Fibroblast of lung (primary cell): Measurements from ENCODE around the gene SH3BP2. TPM values are rescaled to one million over a fixed set of nuclear protein-coding genes. Genes with fewer than 3 reads are reported as not detected.

ENCODE experiments used
- DNase-seq, 2 donors: peaks; one replicate each; pipeline versions ENCODE4 v3.0.0 to v3.0.0-alpha.2; 2010; ENCODE audit warnings: low read depth in 2 of 2
- H2AFZ ChIP-seq: 2 replicates; pipeline ENCODE4 v1.5.1; 2012; ENCODE audit warnings: low read length, control low read depth, inconsistent platforms
- H3K27ac ChIP-seq: 2 replicates; pipeline ENCODE4 v1.5.1; 2011; ENCODE audit warnings: low read length, control low read depth; ENCODE audit not compliant: insufficient read depth
- H3K27me3 ChIP-seq: 2 replicates; pipeline ENCODE4 v1.5.1; 2011; ENCODE audit warnings: mild to moderate bottlenecking, low read length; ENCODE audit not compliant: control insufficient read depth, insufficient read depth
- H3K36me3 ChIP-seq: 2 replicates; pipeline ENCODE4 v1.5.1; 2011; ENCODE audit warnings: low read length; ENCODE audit not compliant: control insufficient read depth, insufficient read depth
- H3K4me1 ChIP-seq: 2 replicates; pipeline ENCODE4 v1.5.1; 2011; ENCODE audit warnings: low read length; ENCODE audit not compliant: control insufficient read depth, insufficient read depth; ENCODE audit errors: extremely low read depth
- H3K4me2 ChIP-seq: 2 replicates; pipeline ENCODE4 v1.5.1; 2011; ENCODE audit warnings: low read length, control low read depth; ENCODE audit not compliant: insufficient read depth; ENCODE audit errors: extremely low read depth
- H3K4me3 ChIP-seq, 4 experiments: fragments of 200-600 bp in 1 of 4; sonication (generic) in 1 of 4; replicated peaks in 1 of 4; 2 replicates each; pipeline ENCODE4 v1.5.1; 2011 to 2016; ENCODE audit warnings: low read length in 4 of 4, low read depth in 3 of 4, mild to moderate bottlenecking in 3 of 4, control low read depth in 2 of 4, inconsistent platforms in 1 of 4, mixed read lengths in 1 of 4; ENCODE audit not compliant: insufficient read depth in 1 of 4; ENCODE audit errors: control extremely low read depth in 1 of 4
- H3K79me2 ChIP-seq: 2 replicates; pipeline ENCODE4 v1.5.1; 2012; ENCODE audit warnings: mild to moderate bottlenecking, low read length, inconsistent platforms; ENCODE audit not compliant: control insufficient read depth, insufficient read depth
- H3K9ac ChIP-seq: 2 replicates; pipeline ENCODE4 v1.5.1; 2011; ENCODE audit warnings: mild to moderate bottlenecking, low read length, control low read depth; ENCODE audit not compliant: insufficient read depth
- H3K9me3 ChIP-seq: 2 replicates; pipeline ENCODE4 v1.5.1; 2012; ENCODE audit warnings: low read depth, low read length; ENCODE audit not compliant: control insufficient read depth, insufficient read depth
- H4K20me1 ChIP-seq: 2 replicates; pipeline ENCODE4 v1.5.1; 2011; ENCODE audit warnings: low read length; ENCODE audit not compliant: control insufficient read depth, insufficient read depth; ENCODE audit errors: extremely low read depth
- CTCF ChIP-seq, 2 donors: IDR thresholded peaks in 1 of 2; conservative IDR thresholded peaks in 1 of 2; 1 replicate in 1 of 2; 2 replicates in 1 of 2; pipeline ENCODE4 v1.5.1; 2011 to 2012; ENCODE audit warnings: low read length in 2 of 2, control low read depth in 1 of 2, inconsistent platforms in 1 of 2, low read depth in 1 of 2, mild to moderate bottlenecking in 1 of 2
- EZH2 ChIP-seq: IDR thresholded peaks from 2 replicates; pipeline ENCODE4 v1.5.1; 2012; ENCODE audit warnings: low read length, control low read depth, mild to moderate bottlenecking; ENCODE audit errors: missing control alignments
- polyA plus RNA-seq, 2 donors: library from polyadenylated mRNA; depleted of rRNA in 1 of 2; stranded (reverse) in 1 of 2; unstranded in 1 of 2; fragments of >200 nt; gene quantifications; 2 replicates each; pipeline ENCODE4 v1.2.1, GENCODE V29; 2011 to 2012; ENCODE audit warnings: missing spikeins in 1 of 2
- total RNA-seq: library from RNA; depleted of rRNA; stranded (reverse); fragments of >200 nt; gene quantifications from 2 replicates; pipeline ENCODE4 v1.2.1, GENCODE V29; 2014

SH3BP2 gene
- total and polyA plus RNA-seq, 2 donors (not counting 1 experiment from before 2014, with no cell fraction given): 8.6 to 14.1 TPM

GRCh38 chr4:2767705-2768074 is 25.2 kb upstream of the SH3BP2 start:
- no peaks in the 10 kb centered on the region for H4K20me1 ChIP-seq
- H3K36me3 ChIP-seq: no peaks in the 10 kb centered on the region
- no peaks in the 10 kb centered on the region for H3K9me3 ChIP-seq
- H2AFZ ChIP-seq: no peak overlapping the region
- H3K79me2 ChIP-seq: no peaks in the 10 kb centered on the region
- H3K27ac ChIP-seq: no peak overlapping the region
- H3K4me2 ChIP-seq: no peak overlapping the region
- TF ChIP-seq CTCF (conservative IDR thresholded peaks at IDR 0.05 in 1 of 2, IDR thresholded peaks at IDR 0.05 in 1 of 2; ENCODE audit: low read depth in 1 of 2, low read length in 2 of 2) (no peak), EZH2 (no peak)
- no peak overlapping the region for H3K9ac ChIP-seq
- peaks cover 3% of the 10 kb centered on the region for H3K4me1 ChIP-seq
- no peak for DNase-seq
- no peak overlapping the region for H3K4me3 ChIP-seq
- no peaks in the 10 kb centered on the region for H3K27me3 ChIP-seq

- H3K79me2 ChIP-seq: no peaks in the 10 kb centered on the region
- H4K20me1 ChIP-seq: no peaks in the 10 kb centered on the region
- no peak for DNase-seq
- no peaks in the 10 kb centered on the region for H3K9me3 ChIP-seq
- no peaks in the 10 kb centered on the region for H3K36me3 ChIP-seq
- TF ChIP-seq CTCF (conservative IDR thresholded peaks at IDR 0.05 in 1 of 2, IDR thresholded peaks at IDR 0.05 in 1 of 2; ENCODE audit: low read depth in 1 of 2, low read length in 2 of 2): no peak
- no peak for TF ChIP-seq EZH2
- no peak overlapping the region for H3K4me2 ChIP-seq
- H3K27me3 ChIP-seq: no peaks in the 10 kb centered on the region
- H3K4me1 ChIP-seq: peaks cover 3% of the 10 kb centered on the region
- no peak overlapping the region for H3K4me3 ChIP-seq
- no peak overlapping the region for H2AFZ ChIP-seq
- H3K9ac ChIP-seq: no peak overlapping the region
- H3K27ac ChIP-seq: no peak overlapping the region
Observed at GRCh38 chr4:2768124-2768523, 24.8 kb upstream of the SH3BP2 start.

GRCh38 chr4:2768921-2769336 is 24.0 kb upstream of the SH3BP2 start:
- Histone ChIP-seq H3K9ac (no peak overlapping the region), H3K9me3 (no peaks in the 10 kb centered on the region), H3K4me2 (no peak overlapping the region), H2AFZ (peak overlapping the region; percentile 11), H3K79me2 (no peaks in the 10 kb centered on the region), H3K27me3 (no peaks in the 10 kb centered on the region), H3K27ac (no peak overlapping the region), H3K36me3 (no peaks in the 10 kb centered on the region), H4K20me1 (no peaks in the 10 kb centered on the region), H3K4me3 (no peak overlapping the region), H3K4me1 (no peaks in the 10 kb centered on the region)
- DNase-seq: no peak
- no peak for TF ChIP-seq CTCF (conservative IDR thresholded peaks at IDR 0.05 in 1 of 2, IDR thresholded peaks at IDR 0.05 in 1 of 2; ENCODE audit: low read depth in 1 of 2, low read length in 2 of 2)
- TF ChIP-seq EZH2: no peak
